Esophagus muscularis mucosa (tissue), 4 donors: ENCODE data around the gene UBA7.
A peak's percentile ranks its signal among the peaks of the same experiment; 100 is the strongest.

Experiments
- CTCF ChIP-seq, 3 experiments: fragments of 200-600 bp in 2 of 3; fragments of 450-650 bp in 1 of 3; sonication (generic) in 2 of 3; IDR thresholded peaks; one replicate each; pipeline ENCODE4 v1.5.1; 2017 to 2019; ENCODE audit warnings: antibody characterized with exemption in 3 of 3, mild to moderate bottlenecking in 2 of 3, moderate library complexity in 1 of 3
- EP300 ChIP-seq: sonication (generic); formaldehyde crosslinking; IDR thresholded peaks from one replicate; pipeline ENCODE4 v1.6.1; 2017; ENCODE audit warnings: antibody characterized with exemption
- POLR2A ChIP-seq: fragments of 450-650 bp; IDR thresholded peaks from one replicate; pipeline ENCODE4 v1.6.1; 2017; ENCODE audit warnings: antibody characterized with exemption, moderate library complexity, mild to moderate bottlenecking, low read depth
- POLR2AphosphoS5 ChIP-seq, 2 donors: sonication (generic); formaldehyde crosslinking; IDR thresholded peaks; one replicate each; pipeline ENCODE4 v1.6.1; 2017; ENCODE audit warnings: antibody characterized with exemption in 2 of 2

- TF ChIP-seq CTCF (IDR thresholded peaks at IDR 0.05) (no peak), POLR2A (no peak), POLR2AphosphoS5 (IDR thresholded peaks at IDR 0.05) (peak; percentile 75 to 78), EP300 (no peak)
These were observed 8.4 kb downstream of the UBA7 start for GRCh38 chr3:49805367-49805782.
